HFF-Myc (cell line): Measurements from ENCODE around the gene PFDN5.

Experiments used
- DNase-seq: peaks from one replicate; pipeline ENCODE4 v3.0.0-alpha.2; 2011; ENCODE audit warnings: low read depth; ENCODE audit errors: extremely low read depth
- H3K4me3 ChIP-seq: replicated peaks from 2 replicates; pipeline ENCODE4 v1.5.1; 2011; ENCODE audit warnings: low read depth, mild to moderate bottlenecking, control low read depth, low read length
- CTCF ChIP-seq: IDR thresholded peaks from 2 replicates; pipeline ENCODE4 v1.5.1; 2012; ENCODE audit warnings: mild to moderate bottlenecking, low read depth, low read length, control low read depth; ENCODE audit errors: missing control alignments

Gene PFDN5

GRCh38 chr12:53336181-53336681 lies 40.9 kb downstream of the PFDN5 start, which contains the start of gene SP7:
Gene SP7 (minus strand): TSS chr12:53336354. CDS start chr12:53335646, 708 bp downstream.
- TF ChIP-seq CTCF, result no peak
- DNase-seq, result no peak
- H3K4me3 ChIP-seq, result no peak within 1 kb of the TSS

GRCh38 chr12:53338017-53338416 lies 42.7 kb downstream of the PFDN5 start:
- TF ChIP-seq CTCF, result no peak
- DNase-seq, result no peak
- H3K4me3 ChIP-seq, result no peak overlapping the region

- H3K4me3 ChIP-seq, result no peak overlapping the region
- no peak for DNase-seq
- no peak for TF ChIP-seq CTCF
Measured at GRCh38 chr12:53338916-53339315, 43.6 kb downstream of the PFDN5 start.

GRCh38 chr12:53340398-53340797 lies 45.1 kb downstream of the PFDN5 start:
- no peak for DNase-seq
- TF ChIP-seq CTCF, result no peak
- H3K4me3 ChIP-seq, result no peak overlapping the region

- no peak for TF ChIP-seq CTCF
- no peak for DNase-seq
Measured at GRCh38 chr12:53343449-53343848, 48.1 kb downstream of the PFDN5 start.

GRCh38 chr12:53343969-53344368 lies 48.6 kb downstream of the PFDN5 start:
- H3K4me3 ChIP-seq, result no peak overlapping the region
- no peak for DNase-seq
- no peak for TF ChIP-seq CTCF

More at GRCh38 chr12:53343449-53343848, 48.1 kb downstream of the PFDN5 start:
- H3K4me3 ChIP-seq, result no peak overlapping the region

GRCh38 chr12:53344487-53344823 lies 49.1 kb downstream of the PFDN5 start:
- H3K4me3 ChIP-seq, result peak overlapping the region; percentile 56
- no peak for TF ChIP-seq CTCF
- DNase-seq, result no peak
